Measurements from ENCODE around the gene POTEI.
"Not testable (repeated sequence)": the region's sequence is repeated elsewhere in the genome, so short reads cannot be mapped to it uniquely, and the experiment has no call there.

POTEI gene

DNA sequence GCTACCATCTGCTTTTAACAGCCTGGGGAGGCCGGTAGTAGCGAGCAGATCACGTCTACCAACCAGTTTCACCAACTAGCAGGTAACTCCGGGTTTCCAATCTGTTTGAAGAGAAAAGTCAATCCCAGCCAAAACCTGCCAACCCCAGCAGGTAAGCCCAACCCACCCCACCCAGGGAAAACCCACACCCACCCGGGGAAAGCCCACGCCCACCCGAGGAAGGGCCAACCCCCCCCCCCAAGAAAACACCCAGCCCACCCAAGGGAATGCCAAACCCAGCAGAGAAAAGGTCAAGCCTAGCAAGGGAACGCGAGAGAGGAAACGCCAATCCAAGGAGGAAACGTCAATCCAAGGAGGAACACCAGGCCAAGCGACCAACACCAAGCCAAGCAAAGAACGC lies at the start of gene POTEI:
Gene POTEI (minus strand): TSS at position 101 of the 400 bp plus-strand sequence. CDS start 93 bp downstream, at position 8.
- not testable (repeated sequence) for DNase-seq (ENCODE audit: low read depth)

- DNase-seq (ENCODE audit: low read depth) = not testable (repeated sequence)
These were observed 47.3 kb upstream of the POTEI start for GRCh38 chr2:130556441-130556840.

- not testable (repeated sequence) for DNase-seq (ENCODE audit: low read depth)
These were observed 45.0 kb upstream of the POTEI start for GRCh38 chr2:130554178-130554577.

DNA sequence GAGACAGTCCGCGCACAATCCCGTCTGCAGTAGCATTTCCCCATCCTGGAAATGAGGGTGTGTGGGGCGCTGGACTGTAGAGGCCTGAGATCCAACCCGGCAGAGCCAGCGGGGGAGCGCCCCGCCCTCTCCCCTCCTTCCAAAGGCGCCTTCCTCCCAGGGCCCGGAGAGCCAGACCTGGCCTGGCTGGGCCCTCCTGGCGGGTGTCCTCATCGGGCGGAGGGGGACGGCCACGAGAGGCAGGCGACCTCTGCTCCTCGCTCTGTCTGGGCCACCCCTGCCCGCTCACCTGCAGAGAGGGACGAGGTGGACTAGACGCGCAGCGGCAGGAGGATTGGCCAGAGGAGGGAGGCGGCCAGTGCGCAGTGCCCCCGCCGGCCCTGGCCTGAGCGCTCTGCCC lies 40.3 kb upstream of the POTEI start:
- not testable (repeated sequence) for DNase-seq (ENCODE audit: low read depth)

DNA sequence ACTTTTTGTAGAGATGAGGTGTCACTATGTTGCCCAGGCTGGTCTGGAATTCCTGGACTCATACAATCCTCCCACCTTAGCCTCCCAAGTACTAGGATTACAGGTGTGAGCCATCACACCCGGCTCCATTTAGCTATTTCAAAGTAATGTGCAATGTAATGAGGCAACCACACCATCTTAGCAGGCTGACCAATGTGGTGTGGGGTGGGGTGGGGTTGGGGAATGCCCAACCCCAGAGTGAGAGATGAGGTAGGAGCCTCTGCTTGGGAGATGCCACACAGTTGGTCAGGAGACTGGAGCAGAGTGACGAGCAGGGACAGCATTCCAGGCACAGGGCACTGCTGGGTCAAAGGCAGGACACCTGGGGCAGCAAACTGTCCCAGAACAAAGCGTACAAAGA lies 39.3 kb upstream of the POTEI start:
- not testable (repeated sequence) for DNase-seq (ENCODE audit: low read depth)

DNA sequence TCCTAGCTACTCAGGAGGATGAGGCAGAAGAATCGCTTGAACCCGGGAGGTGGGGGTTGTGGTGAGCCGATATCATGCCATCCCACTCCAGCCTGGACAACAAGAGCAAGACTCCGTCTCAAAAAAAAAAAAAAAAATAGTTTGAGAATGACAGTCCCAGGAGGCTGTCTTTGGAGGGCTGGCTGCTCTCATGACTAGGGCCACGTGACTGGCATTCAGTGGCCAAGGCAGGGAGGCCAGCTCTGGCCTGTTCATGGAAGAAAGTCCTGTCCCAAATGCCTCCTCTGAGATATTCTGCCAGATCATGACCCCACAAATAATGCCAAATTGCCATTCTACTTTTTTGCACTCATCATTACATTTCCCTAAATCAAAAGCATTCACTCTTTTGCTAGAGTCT lies 35.9 kb upstream of the POTEI start:
- DNase-seq (ENCODE audit: low read depth) = not testable (repeated sequence)

DNA sequence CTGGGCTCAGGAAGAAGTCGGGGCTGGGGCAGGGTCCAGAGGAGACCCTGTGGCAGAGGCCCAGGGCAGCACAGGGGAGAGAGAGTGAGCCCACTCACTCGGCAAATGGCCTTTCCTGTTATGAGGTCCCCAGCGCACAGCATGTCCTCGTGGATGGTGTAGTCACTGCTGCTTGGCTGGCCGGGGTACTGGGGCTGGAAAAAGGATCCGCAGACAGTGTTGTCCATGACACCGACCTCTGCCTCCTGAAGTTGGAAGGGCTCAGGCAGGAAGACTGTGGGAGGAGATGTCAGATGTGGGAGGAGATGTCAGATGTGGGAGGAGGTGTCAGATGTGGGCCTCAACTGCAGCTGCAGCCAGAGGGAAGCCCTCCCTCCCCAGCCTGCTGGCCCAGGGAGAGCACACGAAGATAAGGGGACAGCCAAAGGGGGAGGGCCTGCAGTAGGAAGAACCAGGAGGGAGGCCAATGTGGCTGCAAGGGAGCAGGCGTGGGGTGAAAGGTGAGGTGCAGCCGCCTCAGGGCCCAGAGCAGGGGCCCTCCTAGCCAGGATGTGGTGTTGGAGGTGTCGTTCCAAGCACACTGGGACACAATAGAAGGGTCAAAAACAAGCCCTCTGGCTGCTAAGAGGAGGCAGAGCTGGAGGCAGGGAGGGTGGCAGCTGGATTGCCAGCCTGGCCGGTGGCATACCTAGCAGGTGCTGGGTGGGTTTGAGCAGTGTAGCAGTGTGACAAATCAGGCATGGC lies 34.8 kb upstream of the POTEI start:
- not testable (repeated sequence) for DNase-seq (ENCODE audit: low read depth)

DNA sequence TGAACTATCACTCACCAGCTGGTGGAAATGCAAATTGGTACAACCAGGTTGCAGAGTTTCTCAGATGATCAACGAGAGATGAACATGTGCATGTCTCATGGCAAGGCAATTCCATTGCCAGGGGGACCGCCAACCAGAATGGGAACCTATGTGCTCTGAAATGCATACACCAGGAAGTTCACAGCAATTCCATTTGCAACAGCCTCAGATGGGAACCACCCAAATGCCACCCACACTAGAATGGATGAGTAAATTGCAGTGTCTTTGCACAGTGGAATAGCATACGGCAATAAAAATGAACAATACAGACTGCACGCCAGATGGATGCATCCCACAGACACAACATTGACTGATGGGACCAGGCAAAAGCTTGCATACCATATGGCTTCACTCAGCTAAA lies 33.7 kb upstream of the POTEI start:
- DNase-seq (ENCODE audit: low read depth) = not testable (repeated sequence)

DNA sequence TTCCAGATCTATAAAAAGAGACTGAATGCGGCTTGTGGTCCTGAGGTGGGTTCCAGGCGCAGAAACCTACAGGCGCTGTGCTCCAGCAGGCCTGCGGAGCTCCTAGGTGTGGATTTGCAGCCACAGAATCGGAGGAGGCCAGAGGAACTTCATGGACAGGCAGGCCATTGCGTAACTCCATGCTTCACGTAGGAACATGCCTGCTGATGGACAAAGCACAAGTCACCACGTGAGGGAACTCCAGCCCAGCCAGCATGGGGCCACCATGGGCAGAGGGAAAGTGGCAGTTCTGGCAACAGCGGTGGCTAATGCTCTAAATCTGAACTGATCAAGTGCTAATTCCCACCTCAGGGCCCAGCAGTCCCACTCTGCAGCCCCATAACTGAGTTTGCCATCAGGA lies 29.1 kb upstream of the POTEI start:
- not testable (repeated sequence) for DNase-seq (ENCODE audit: low read depth)

DNA sequence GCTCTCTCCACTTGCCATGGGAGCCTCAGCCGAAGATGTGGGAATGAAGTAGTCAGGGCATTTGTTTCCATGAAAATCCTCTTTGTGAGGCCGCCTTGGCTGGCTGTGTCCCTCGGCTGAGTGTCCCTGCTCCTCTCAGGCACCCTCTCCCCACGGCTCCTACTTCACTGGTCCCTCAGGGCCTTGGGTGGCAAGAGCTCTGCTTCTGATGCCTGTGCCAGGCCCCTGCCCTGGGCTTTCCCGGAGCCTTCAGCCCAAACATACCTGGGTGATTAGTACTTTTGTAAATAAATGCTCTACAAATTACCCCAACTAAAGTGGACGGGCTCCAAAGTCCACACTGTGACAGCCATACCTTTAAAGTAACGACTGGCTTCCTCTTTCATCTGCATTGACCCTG lies 27.5 kb upstream of the POTEI start:
- not testable (repeated sequence) for DNase-seq (ENCODE audit: low read depth)

GRCh38 chr2:130531672-130532071 lies 22.5 kb upstream of the POTEI start:
- not testable (repeated sequence) for DNase-seq (ENCODE audit: low read depth)

- not testable (repeated sequence) for DNase-seq (ENCODE audit: low read depth)
These were observed 22.1 kb upstream of the POTEI start for GRCh38 chr2:130531225-130531624.

DNA sequence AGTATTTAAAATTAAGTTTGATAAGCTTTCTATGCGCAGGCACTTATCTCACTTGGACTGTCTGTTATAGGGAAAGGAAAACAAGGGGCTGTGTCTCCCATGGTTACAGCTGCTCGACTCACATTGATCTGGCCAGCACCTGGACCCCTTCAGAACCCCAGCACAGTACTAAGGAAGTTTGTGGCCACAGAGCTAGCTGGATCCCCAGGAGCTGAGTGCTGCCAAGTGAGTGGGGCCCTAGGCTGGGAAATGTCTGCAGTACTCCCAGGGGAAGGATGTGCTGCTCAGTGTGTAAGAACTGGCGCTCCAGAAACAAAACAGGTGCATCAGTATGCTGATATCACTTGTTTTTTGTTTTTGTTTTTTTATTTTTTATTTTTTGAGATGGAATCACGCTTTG lies 21.1 kb upstream of the POTEI start:
- DNase-seq (ENCODE audit: low read depth) = not testable (repeated sequence)

DNA sequence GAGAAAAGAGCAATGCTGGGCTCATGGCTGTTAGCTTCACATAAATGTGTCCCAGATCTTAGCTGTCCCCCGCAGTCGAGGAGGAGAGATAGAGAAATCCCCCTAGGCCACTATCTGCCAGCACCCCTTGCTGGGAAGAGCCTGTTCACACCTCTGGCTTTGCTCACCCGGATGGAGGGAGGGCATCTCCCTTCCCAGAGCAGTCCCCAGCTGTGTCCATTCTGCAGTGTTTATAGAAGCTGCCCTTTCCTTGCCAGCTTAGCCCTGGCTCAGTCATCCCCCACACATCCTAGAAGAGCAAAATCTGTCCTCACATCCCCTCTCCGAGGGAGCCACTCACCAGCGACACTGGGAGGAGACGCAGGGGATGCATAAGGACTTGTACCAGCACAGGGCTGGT lies 20.4 kb upstream of the POTEI start:
- DNase-seq (ENCODE audit: low read depth) = not testable (repeated sequence)

DNA sequence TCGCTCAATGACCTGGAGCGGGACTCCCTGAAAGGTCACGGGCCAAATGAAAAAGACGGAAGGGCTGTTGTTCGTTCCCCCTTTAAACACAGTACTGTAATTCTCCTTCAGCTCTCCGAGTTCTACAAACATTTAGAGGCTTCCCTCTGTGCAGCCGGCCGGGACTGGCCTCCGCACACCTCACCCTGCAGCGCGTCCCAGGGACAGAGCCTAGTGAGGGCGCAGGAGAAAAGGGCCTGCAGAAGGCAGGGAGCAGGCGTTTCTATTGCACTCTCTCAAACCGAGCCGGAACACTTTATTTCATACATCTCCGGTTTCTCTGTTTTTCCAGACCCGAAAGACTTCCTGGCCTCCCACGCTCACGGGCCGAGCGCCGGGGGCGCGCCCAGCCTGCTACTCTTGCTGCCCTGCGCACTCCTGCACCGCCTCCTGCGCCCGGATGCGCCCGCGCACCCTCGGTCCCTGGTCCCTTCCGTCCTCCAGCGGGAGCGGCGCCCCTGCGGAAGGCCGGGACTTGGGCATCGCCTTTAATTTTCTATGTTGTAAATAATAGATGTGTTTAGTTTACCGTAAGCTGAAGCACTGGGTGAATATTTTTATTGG lies 18.3 kb upstream of the POTEI start:
- DNase-seq (ENCODE audit: low read depth) = not testable (repeated sequence)

DNA sequence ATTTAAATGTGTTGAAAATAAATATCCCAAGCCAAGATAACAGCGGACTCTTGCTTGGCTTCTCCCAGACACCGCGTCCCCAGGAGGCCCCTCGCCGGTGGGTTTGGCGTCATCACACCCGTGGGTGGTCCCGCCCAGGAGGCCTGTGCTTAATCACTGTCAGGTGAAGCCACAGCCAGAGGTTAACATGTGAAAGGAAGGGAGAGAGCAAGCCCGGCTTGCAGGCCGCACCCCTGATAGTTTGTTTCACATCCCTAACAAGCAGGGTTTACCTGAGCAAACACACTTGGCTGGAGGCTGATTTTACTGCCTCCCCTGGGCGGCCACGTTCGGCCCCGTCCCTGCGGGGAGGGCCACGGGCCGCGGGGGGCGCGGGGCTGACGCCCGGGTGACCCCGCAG lies 13.3 kb upstream of the POTEI start:
- not testable (repeated sequence) for DNase-seq (ENCODE audit: low read depth)

DNA sequence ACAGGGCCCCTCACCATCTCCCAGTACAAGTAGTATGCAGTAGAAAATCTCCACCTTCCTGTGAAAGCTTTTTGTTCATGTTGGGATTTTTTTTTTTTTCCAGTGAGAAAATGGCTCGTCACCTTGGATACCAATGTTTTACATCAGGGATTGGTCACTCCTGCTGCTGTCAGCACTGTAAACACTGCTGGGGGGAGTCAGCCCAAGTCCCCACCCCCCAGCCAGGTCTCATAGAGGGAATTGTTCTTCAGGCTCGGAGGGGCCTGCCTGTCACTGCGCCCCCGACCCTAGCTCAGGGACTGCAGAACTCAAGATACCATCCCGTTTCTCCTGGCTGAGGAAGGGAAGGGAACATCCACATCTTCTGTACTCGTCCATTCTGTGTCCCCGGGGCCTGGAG lies 11.9 kb upstream of the POTEI start, which contains the start of gene CFC1B:
Gene CFC1B (plus strand): TSS at position 231 of the 400 bp plus-strand sequence. CDS start 263 bp downstream, outside the sequence.
- DNase-seq (ENCODE audit: low read depth) = not testable (repeated sequence)

DNA sequence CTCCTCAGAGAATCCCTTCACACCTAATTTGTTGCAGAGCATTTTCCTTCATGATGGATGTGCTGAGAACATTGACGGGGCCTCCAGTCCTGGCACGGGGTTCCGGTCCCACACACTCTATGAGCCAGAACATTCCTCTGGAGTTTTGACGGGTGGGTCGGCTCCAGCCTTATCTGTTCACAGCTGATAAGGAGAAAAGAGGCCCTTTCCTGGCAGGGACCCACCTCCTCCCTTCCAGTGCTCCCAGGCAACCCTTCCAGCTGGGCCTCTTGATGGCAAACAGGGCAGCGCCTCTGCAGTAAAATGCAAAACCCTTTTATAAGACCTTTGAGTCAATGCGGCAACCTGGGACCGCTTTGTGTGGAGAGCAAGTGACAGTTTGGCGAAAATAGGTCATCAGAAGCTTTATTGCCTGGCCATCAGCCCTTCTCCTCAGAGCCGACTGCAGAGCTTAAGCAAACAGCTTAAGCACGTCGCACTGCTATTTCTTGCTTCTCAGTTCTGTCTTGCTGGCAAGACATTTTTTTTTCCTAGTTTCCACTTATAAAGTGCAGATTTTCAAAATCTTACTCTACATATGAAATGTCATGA lies 9.5 kb upstream of the POTEI start:
- not testable (repeated sequence) for DNase-seq (ENCODE audit: low read depth)

DNA sequence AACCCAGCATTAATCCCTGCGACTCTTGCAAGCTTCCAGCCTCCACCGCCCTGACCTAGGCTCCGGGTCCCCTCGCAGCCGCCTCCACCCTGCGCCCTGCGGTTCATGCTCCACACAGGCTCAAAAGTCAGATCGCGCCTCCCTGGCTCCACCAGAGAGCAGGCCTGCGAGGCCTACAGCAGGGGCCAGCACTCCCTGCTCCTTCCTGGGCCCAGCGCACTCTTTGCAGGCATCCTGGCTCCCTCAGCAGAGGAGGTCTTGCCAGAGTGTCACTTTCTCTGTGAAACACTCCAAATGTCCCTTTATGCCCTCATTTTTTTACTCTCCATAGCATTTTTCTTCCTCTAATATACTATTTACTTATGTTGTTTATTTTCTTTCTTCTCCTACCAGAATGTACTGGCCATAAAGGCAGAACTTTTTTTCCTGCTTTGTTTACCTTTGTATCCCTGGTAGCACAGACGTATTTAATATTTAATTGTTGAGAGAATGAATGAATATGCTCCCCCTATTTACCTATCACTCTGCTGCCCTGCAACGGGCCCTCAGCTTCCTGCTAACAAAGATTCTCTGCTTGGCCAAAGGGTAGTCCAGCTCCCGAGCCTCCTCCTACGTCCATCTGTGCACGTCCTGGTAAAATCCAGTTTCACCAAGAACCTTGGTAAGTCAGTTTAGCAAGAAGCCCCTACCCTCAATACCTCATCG lies 2.8 kb upstream of the POTEI start:
- DNase-seq (ENCODE audit: low read depth) = not testable (repeated sequence)

- not testable (repeated sequence) for DNase-seq (ENCODE audit: low read depth)
These were observed 1.9 kb upstream of the POTEI start for GRCh38 chr2:130510807-130511746.

GRCh38 chr2:130491073-130491472 lies 18.1 kb downstream of the POTEI start:
- DNase-seq (ENCODE audit: low read depth) = not testable (repeated sequence)
